Colonic mucosa (tissue), 4 donors: Measurements from ENCODE around the gene SAT2. TPM values are rescaled to one million over a fixed set of nuclear protein-coding genes. Genes with fewer than 3 reads are reported as not detected.

ENCODE experiments used
- DNase-seq: peaks from one replicate; pipeline ENCODE4 v3.0.0-alpha.2; 2020
- H3K27ac ChIP-seq: fragments of 200-600 bp; one replicate; pipeline ENCODE4 v1.8.0; 2021
- H3K27me3 ChIP-seq: fragments of 200-600 bp; one replicate; pipeline ENCODE4 v1.8.0; 2021
- H3K36me3 ChIP-seq: fragments of 200-600 bp; one replicate; pipeline ENCODE4 v1.8.0; 2021
- H3K4me1 ChIP-seq: fragments of 200-600 bp; one replicate; pipeline ENCODE4 v1.8.0; 2021; ENCODE audit warnings: mild to moderate bottlenecking
- H3K4me3 ChIP-seq: fragments of 200-600 bp; one replicate; pipeline ENCODE4 v1.8.0; 2021
- H3K9ac ChIP-seq, 2 donors: one replicate each; pipeline ENCODE4 v1.7.0; 2013; ENCODE audit warnings: control low read depth in 2 of 2, low read depth in 2 of 2, low read length in 2 of 2
- H3K9me3 ChIP-seq: fragments of 200-600 bp; one replicate; pipeline ENCODE4 v1.8.0; 2021
- intact Hi-C: fragments of 100-400 bp; cut with DNase I; formaldehyde crosslinking; loops from one replicate; pipeline ENCODE4 v1.14.1; 2022
- total RNA-seq, 2 donors: library from RNA; stranded (reverse); fragmentation: NEBNext Ultra II Directional in 1 of 2; extraction: Animal tissue kit (Norgen Biotek cat#: 25700) in 1 of 2; gene quantifications; one replicate each; pipeline ENCODE4 v1.2.1, GENCODE V29; 2021
- TF ChIP-seq, protein P1 (sequence below): fragments of 200-600 bp; IDR thresholded peaks from one replicate; pipeline ENCODE4 v1.8.0; 2022; ENCODE audit warnings: antibody characterized with exemption, mild to moderate bottlenecking
- donor health status: healthy.
- donor health status: DM: no; HTN: no; CAD: no.
- donor health status: DM: no; HTN: no; CAD: no.

Gene SAT2
- total RNA-seq, 2 donors from 2014 or later = 55.3 to 77.3 TPM

DNA sequence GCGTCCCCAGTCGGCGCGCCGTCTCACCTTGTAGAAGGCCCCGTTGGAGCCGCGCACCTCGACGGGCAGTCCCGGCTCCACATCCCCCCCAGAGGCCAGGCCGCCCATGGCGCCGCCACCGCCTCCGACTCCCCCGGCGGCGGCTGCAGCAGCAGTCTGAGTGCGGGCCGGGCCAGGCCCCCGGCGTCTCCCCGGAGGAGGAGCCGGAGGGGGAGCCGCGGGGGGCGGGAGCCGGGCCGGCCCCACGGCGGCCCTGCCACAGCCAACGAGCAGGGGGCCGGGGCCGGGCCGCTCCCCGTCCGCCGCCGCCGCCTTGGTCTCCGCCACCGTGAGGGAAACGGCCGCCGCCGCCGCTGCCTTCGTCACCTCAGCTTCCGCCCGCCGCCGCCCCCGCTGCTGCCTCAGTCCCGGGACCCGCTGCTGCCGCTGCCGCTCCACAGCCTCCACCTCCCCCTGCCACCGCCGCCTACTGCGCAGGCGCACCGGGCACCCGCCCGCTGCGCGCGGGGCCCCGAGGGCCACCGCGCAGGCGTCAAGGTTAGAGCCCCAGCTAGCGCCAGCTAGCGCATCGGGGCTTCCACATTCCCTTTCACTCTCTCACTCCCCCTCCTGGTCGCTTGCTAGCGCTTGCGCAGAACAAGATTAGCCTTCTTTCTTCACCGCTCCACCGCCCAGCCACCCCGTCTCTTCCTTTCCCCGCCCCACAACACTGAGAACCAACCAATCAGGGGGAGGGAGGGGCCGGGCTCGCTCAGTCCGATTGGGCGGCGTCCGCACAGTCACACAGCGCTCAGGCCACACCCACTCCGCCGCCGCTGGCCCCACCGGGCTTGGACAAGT lies 13.0 kb downstream of the SAT2 start, which contains the start of gene FXR2:
Gene FXR2, minus strand, starts transcription at position 473 of the 840 bp plus-strand sequence. Its CDS starts 365 bp downstream, at position 108.
- intact Hi-C loops = no loop called here

DNA sequence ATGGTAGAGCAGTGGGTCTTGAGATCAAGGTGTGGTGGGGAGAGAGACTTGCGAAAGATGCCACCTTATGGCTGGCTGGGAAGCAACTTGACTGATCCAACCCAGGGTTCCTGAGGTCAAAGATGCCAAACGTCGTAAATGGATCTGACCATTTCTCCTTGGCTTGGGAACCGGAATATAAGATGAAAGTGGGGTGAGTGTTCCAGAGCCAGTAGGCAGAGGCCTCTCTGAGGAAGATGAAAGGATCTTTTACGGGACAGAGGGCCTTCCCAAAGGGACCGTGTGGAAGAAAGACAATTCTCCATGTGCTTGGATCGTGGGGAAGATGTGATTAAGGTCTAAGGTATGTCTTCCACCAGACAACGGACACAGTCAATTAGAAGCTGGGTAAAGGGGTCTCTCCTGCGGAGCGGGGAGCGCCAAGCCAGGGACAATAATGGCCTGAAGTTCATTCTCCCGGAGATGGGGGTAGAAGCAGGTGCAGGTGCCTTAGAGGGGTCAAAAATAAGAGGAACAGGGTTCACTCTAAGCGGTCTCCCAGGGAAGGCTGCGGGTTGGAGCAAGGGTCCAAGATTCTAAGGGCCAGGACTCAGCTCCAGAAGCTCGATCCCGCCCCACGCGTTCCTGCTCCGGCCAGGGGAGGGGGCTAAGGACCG lies 13.7 kb downstream of the SAT2 start:
- TF ChIP-seq, protein P1, sequence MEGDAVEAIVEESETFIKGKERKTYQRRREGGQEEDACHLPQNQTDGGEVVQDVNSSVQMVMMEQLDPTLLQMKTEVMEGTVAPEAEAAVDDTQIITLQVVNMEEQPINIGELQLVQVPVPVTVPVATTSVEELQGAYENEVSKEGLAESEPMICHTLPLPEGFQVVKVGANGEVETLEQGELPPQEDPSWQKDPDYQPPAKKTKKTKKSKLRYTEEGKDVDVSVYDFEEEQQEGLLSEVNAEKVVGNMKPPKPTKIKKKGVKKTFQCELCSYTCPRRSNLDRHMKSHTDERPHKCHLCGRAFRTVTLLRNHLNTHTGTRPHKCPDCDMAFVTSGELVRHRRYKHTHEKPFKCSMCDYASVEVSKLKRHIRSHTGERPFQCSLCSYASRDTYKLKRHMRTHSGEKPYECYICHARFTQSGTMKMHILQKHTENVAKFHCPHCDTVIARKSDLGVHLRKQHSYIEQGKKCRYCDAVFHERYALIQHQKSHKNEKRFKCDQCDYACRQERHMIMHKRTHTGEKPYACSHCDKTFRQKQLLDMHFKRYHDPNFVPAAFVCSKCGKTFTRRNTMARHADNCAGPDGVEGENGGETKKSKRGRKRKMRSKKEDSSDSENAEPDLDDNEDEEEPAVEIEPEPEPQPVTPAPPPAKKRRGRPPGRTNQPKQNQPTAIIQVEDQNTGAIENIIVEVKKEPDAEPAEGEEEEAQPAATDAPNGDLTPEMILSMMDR = no peak
- Histone ChIP-seq H3K4me1 (peaks cover 8% of the 10 kb centered on the region), H3K27ac (peak overlapping the region; percentile 90), H3K27me3 (no peaks in the 10 kb centered on the region), H3K9ac (peak overlapping the region; percentile 88 to 94), H3K9me3 (no peaks in the 10 kb centered on the region), H3K4me3 (peak overlapping the region; percentile 93), H3K36me3 (no peaks in the 10 kb centered on the region)
- no peak for DNase-seq
- intact Hi-C loops = no loop called here

More for the DNA sequence above, 13.0 kb downstream of the SAT2 start, which contains the start of gene FXR2:
- Histone ChIP-seq H3K9ac (peak within 1 kb of the TSS; percentile 88 to 94), H3K9me3 (no peaks in the 10 kb centered on the region), H3K4me1 (peaks cover 8% of the 10 kb centered on the region), H3K27ac (peak within 1 kb of the TSS; percentile 90), H3K27me3 (no peaks in the 10 kb centered on the region), H3K36me3 (no peaks in the 10 kb centered on the region), H3K4me3 (peak within 1 kb of the TSS; percentile 93)
- DNase-seq = peak; percentile 100
- TF ChIP-seq, protein P1 = peak; percentile 42

DNA sequence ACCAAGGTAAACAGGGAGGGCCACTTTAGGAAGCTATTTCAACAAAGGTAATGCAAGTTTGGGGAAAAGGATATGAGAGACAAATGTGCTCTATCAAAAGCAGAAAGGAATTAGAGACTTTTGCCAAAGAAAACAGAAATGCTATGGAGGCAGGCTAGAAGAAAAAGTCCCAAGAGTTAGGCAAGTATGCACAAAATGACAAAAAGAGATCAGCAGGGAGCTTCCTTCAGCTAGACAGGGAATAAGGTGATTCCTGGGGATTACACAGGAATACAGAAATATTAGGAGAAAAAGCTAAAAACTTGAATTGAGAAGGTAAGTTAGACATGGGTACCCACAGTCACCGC lies 15.4 kb downstream of the SAT2 start:
- no peak overlapping the region for H3K9ac ChIP-seq
- peaks cover 8% of the 10 kb centered on the region for H3K4me1 ChIP-seq

DNA sequence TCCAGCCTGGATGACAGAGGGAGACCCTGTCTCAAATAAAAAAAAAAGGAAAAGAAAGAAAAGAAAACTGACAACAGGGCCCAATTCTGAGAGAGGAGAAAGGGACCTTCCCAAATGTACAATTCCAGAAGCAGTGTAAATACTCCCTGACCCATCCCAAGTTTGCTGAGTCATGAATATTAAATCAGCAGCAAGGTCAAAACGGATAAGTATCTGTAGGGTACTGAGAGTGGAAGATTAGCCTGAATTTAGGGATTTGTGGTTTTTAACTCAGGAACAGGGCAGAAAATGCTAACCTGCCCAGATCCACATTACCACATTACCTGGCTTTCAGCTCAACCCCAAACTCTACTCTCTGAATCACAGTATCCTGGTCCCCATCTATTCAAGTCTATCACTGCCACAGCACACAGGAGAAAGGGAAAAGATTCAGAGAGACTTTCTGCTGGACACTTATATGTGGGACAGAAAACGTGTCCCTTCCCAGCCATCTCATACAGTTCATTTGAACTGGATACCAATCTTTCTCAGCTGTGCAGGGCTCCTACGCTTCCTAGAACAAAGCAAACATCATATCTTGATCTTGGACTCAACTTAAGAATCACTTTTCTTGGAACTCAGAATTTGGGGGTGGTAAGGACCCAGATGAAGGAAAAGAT lies 15.9 kb downstream of the SAT2 start:
- intact Hi-C loops = no loop called here
- no peak overlapping the region for H3K4me3 ChIP-seq
- H3K4me1 ChIP-seq = peaks cover 8% of the 10 kb centered on the region
- H3K9ac ChIP-seq = no peak overlapping the region
- TF ChIP-seq, protein P1 = no peak
- no peaks in the 10 kb centered on the region for H3K36me3 ChIP-seq
- no peak overlapping the region for H3K27ac ChIP-seq
- no peak for DNase-seq
- no peaks in the 10 kb centered on the region for H3K9me3 ChIP-seq
- no peaks in the 10 kb centered on the region for H3K27me3 ChIP-seq

More for the DNA sequence above, 15.4 kb downstream of the SAT2 start:
- no peak overlapping the region for H3K27ac ChIP-seq
- no peak for DNase-seq
- H3K27me3 ChIP-seq = no peaks in the 10 kb centered on the region
- TF ChIP-seq, protein P1 = no peak
- no peaks in the 10 kb centered on the region for H3K9me3 ChIP-seq
- no peak overlapping the region for H3K4me3 ChIP-seq
- intact Hi-C loops = no loop called here
- H3K36me3 ChIP-seq = no peaks in the 10 kb centered on the region

DNA sequence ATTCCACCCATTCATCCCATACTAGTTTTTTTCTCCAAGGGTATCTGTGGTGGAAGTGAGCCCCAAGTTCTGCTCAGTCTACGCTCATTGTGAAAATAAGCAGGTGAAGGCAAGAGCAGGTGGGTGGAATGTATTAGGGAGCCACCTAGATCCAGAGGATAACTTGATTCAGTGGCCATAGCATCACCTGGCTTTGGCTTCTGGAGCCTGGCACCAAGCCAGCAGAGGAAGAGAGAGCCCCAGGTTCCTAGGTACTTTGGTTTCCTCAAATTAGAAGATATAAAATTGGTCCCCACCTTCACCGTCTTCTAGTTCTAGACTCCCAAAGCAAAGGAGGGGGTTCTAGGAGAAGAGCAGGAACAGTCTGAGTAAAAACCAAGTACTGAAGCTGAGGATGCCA lies 17.0 kb downstream of the SAT2 start:
- no peak overlapping the region for H3K27ac ChIP-seq
- H3K27me3 ChIP-seq = no peaks in the 10 kb centered on the region
- no peaks in the 10 kb centered on the region for H3K9me3 ChIP-seq
- no peak for DNase-seq
- H3K4me1 ChIP-seq = peaks cover 8% of the 10 kb centered on the region
- TF ChIP-seq, protein P1 = no peak
- no peak overlapping the region for H3K9ac ChIP-seq
- no peaks in the 10 kb centered on the region for H3K36me3 ChIP-seq
- intact Hi-C loops = no loop called here
- H3K4me3 ChIP-seq = no peak overlapping the region
